Measurements from ENCODE around the gene SLC51B.

The SLC51B gene

GRCh38 chr15:65076486-65077290 is 31.5 kb downstream of the SLC51B start, which contains the start of gene KBTBD13:
TSS of gene KBTBD13 (plus strand) at chr15:65076746. CDS start at chr15:65076816, 70 bp downstream.
- no peak for TF ChIP-seq SP1 (IDR thresholded peaks at IDR 0.05)
- no peak for TF ChIP-seq HDGF (IDR thresholded peaks at IDR 0.05; ENCODE audit: borderline replicate concordance)
- no peak for TF ChIP-seq TARDBP (IDR thresholded peaks at IDR 0.05)
- TF ChIP-seq FOXK2 (IDR thresholded peaks at IDR 0.05) = no peak
- TF ChIP-seq LEF1 (IDR thresholded peaks at IDR 0.05; ENCODE audit: borderline replicate concordance) = no peak
- no peak for TF ChIP-seq BHLHE40 (IDR thresholded peaks at IDR 0.05; ENCODE audit: borderline replicate concordance)
- TF ChIP-seq NFRKB (IDR thresholded peaks at IDR 0.05) = no peak
- TF ChIP-seq CTBP1 (IDR thresholded peaks at IDR 0.05; ENCODE audit: borderline replicate concordance) = no peak
- no peak for TF ChIP-seq ARNT (IDR thresholded peaks at IDR 0.05)
- TF ChIP-seq ZNF384 (IDR thresholded peaks at IDR 0.05) = no peak
- TF ChIP-seq FOXM1 (IDR thresholded peaks at IDR 0.05; ENCODE audit: borderline replicate concordance) = no peak
- TF ChIP-seq ELF4 (IDR thresholded peaks at IDR 0.05) = no peak
- TF ChIP-seq PKNOX1 (IDR thresholded peaks at IDR 0.05) = no peak
- ChIA-PET CTCF (no interaction called here), POLR2A (no interaction called here)
- no peak for DNase-seq (ENCODE audit: extremely low spot score)

- ChIA-PET POLR2A (no interaction called here), CTCF (no interaction called here)
- DNase-seq (ENCODE audit: extremely low spot score) = no peak
- TF ChIP-seq SUZ12 (IDR thresholded peaks at IDR 0.05) (no peak), ZNF384 (IDR thresholded peaks at IDR 0.05) (no peak), SP1 (IDR thresholded peaks at IDR 0.05) (no peak), BHLHE40 (IDR thresholded peaks at IDR 0.05; ENCODE audit: borderline replicate concordance) (no peak), PKNOX1 (IDR thresholded peaks at IDR 0.05) (no peak), LEF1 (IDR thresholded peaks at IDR 0.05; ENCODE audit: borderline replicate concordance) (no peak), L3MBTL2 (conservative IDR thresholded peaks at IDR 0.05) (no peak), HDGF (IDR thresholded peaks at IDR 0.05; ENCODE audit: borderline replicate concordance) (no peak), CTBP1 (IDR thresholded peaks at IDR 0.05; ENCODE audit: borderline replicate concordance) (no peak)
Measured at GRCh38 chr15:65077291-65077980, 32.2 kb downstream of the SLC51B start.

GRCh38 chr15:65077981-65078352 is 32.8 kb downstream of the SLC51B start:
- TF ChIP-seq L3MBTL2 (conservative IDR thresholded peaks at IDR 0.05) (no peak), ZNF384 (IDR thresholded peaks at IDR 0.05) (no peak), HDGF (IDR thresholded peaks at IDR 0.05; ENCODE audit: borderline replicate concordance) (no peak), LEF1 (IDR thresholded peaks at IDR 0.05; ENCODE audit: borderline replicate concordance) (no peak), SP1 (IDR thresholded peaks at IDR 0.05) (no peak)
- no peak for DNase-seq (ENCODE audit: extremely low spot score)
- ChIA-PET CTCF (no interaction called here), POLR2A (no interaction called here)

- TF ChIP-seq SUZ12 (IDR thresholded peaks at IDR 0.05) (no peak), FOXK2 (IDR thresholded peaks at IDR 0.05) (no peak), HDGF (IDR thresholded peaks at IDR 0.05; ENCODE audit: borderline replicate concordance) (no peak)
- no peak for DNase-seq (ENCODE audit: extremely low spot score)
- CTCF ChIA-PET = no interaction called here
- POLR2A ChIA-PET = no interaction called here
Measured at GRCh38 chr15:65079580-65079979, 34.4 kb downstream of the SLC51B start.

GRCh38 chr15:65081270-65081669 is 36.1 kb downstream of the SLC51B start:
- POLR2A ChIA-PET = no interaction called here
- DNase-seq (ENCODE audit: extremely low spot score) = no peak
- no peak for TF ChIP-seq HDGF (IDR thresholded peaks at IDR 0.05; ENCODE audit: borderline replicate concordance)
- TF ChIP-seq FOXM1 (IDR thresholded peaks at IDR 0.05; ENCODE audit: borderline replicate concordance) = no peak
- TF ChIP-seq ZNF384 (IDR thresholded peaks at IDR 0.05) = no peak
- TF ChIP-seq PKNOX1 (IDR thresholded peaks at IDR 0.05) = no peak
- no peak for TF ChIP-seq ARNT (IDR thresholded peaks at IDR 0.05)
- TF ChIP-seq CTBP1 (IDR thresholded peaks at IDR 0.05; ENCODE audit: borderline replicate concordance) = no peak
- CTCF ChIA-PET = no interaction called here

GRCh38 chr15:65081758-65082157 is 36.6 kb downstream of the SLC51B start:
- TF ChIP-seq LEF1 (IDR thresholded peaks at IDR 0.05; ENCODE audit: borderline replicate concordance) (no peak), PKNOX1 (IDR thresholded peaks at IDR 0.05) (no peak), ELF4 (IDR thresholded peaks at IDR 0.05) (no peak), NFRKB (IDR thresholded peaks at IDR 0.05) (no peak), HDGF (IDR thresholded peaks at IDR 0.05; ENCODE audit: borderline replicate concordance) (no peak), FOXA1 (IDR thresholded peaks at IDR 0.05) (no peak), SP1 (IDR thresholded peaks at IDR 0.05) (no peak), FOXK2 (IDR thresholded peaks at IDR 0.05) (no peak), L3MBTL2 (conservative IDR thresholded peaks at IDR 0.05) (no peak), ARNT (IDR thresholded peaks at IDR 0.05) (no peak), ZNF384 (IDR thresholded peaks at IDR 0.05) (no peak), CTBP1 (IDR thresholded peaks at IDR 0.05; ENCODE audit: borderline replicate concordance) (no peak), TARDBP (IDR thresholded peaks at IDR 0.05) (no peak), SUZ12 (IDR thresholded peaks at IDR 0.05) (no peak), BHLHE40 (IDR thresholded peaks at IDR 0.05; ENCODE audit: borderline replicate concordance) (no peak), FOXM1 (IDR thresholded peaks at IDR 0.05; ENCODE audit: borderline replicate concordance) (no peak)
- ChIA-PET CTCF (interaction anchor here (2.2 kb wide), 1 partner anchor 28 kb away, joined by 15 read pairs; no protein-coding TSS in a partner anchor), POLR2A (no interaction called here)
- DNase-seq (ENCODE audit: extremely low spot score) = no peak

All from HEK293T (cell line).